Karpas-422 (cell line): ENCODE results near the gene SIAE. TPM values are rescaled to one million over a fixed set of nuclear protein-coding genes. Genes with fewer than 3 reads are reported as not detected.

Experiments used
- DNase-seq: peaks from one replicate; pipeline ENCODE4 v3.0.0-alpha.2; 2015
- H2AFZ ChIP-seq: fragments of 200-600 bp; sonication (generic); 2 replicates; pipeline ENCODE4 v1.6.1; 2014; ENCODE audit warnings: antibody characterized with exemption, low read length, mixed read lengths
- H3K27ac ChIP-seq: fragments of 200-600 bp; sonication (generic); 2 replicates; pipeline ENCODE4 v1.5.1; 2014; ENCODE audit warnings: mild to moderate bottlenecking, low read length, moderate library complexity
- H3K27me3 ChIP-seq: fragments of 200-600 bp; sonication (generic); 2 replicates; pipeline ENCODE4 v1.6.1; 2014; ENCODE audit warnings: low read length, mixed read lengths
- H3K36me3 ChIP-seq: fragments of 200-600 bp; sonication (generic); 2 replicates; pipeline ENCODE4 v1.6.1; 2014; ENCODE audit warnings: low read length, mixed read lengths; ENCODE audit not compliant: insufficient read depth
- H3K4me1 ChIP-seq: fragments of 200-600 bp; sonication (generic); 2 replicates; pipeline ENCODE4 v1.6.1; 2014; ENCODE audit warnings: mild to moderate bottlenecking, low read length, mixed read lengths
- H3K4me2 ChIP-seq: fragments of 200-600 bp; sonication (generic); 2 replicates; pipeline ENCODE4 v1.6.1; 2014; ENCODE audit warnings: low read length, low read depth, mild to moderate bottlenecking; ENCODE audit not compliant: poor library complexity, severe bottlenecking
- H3K4me3 ChIP-seq: fragments of 200-600 bp; sonication (generic); 2 replicates; pipeline ENCODE4 v1.5.1; 2014; ENCODE audit warnings: mild to moderate bottlenecking, antibody characterized with exemption, low read length, mixed read lengths
- H3K79me2 ChIP-seq: fragments of 200-600 bp; sonication (generic); 2 replicates; pipeline ENCODE4 v1.6.1; 2014; ENCODE audit warnings: mild to moderate bottlenecking, low read length, mixed read lengths
- H3K9ac ChIP-seq: fragments of 200-600 bp; sonication (generic); 2 replicates; pipeline ENCODE4 v1.6.0; 2014; ENCODE audit warnings: low read length
- H3K9me2 ChIP-seq: fragments of 200-600 bp; sonication (generic), shearing (Covaris generic); replicated peaks from 2 replicates; pipeline ENCODE4 v1.6.0; 2014; ENCODE audit warnings: mild to moderate bottlenecking, low read length, moderate library complexity; ENCODE audit not compliant: insufficient read depth
- H3K9me3 ChIP-seq: fragments of 300-700, 200-600 bp; sonication (generic); 2 replicates; pipeline ENCODE4 v1.6.1; 2014; ENCODE audit warnings: low read length, mixed read lengths
- H4K20me1 ChIP-seq: fragments of 200-600 bp; sonication (generic); 2 replicates; pipeline ENCODE4 v1.6.1; 2014; ENCODE audit warnings: mild to moderate bottlenecking, antibody characterized with exemption, low read length, low read depth; ENCODE audit not compliant: insufficient read depth
- total RNA-seq: library from RNA; depleted of rRNA; stranded (reverse); fragments of >200 nt; shearing (Covaris generic); gene quantifications from 2 replicates; pipeline ENCODE4 v1.2.3, GENCODE V29; 2014; ENCODE audit warnings: low replicate concordance

The SIAE gene
- total RNA-seq, 1 experiment from 2014 or later: 0.89 TPM

DNA sequence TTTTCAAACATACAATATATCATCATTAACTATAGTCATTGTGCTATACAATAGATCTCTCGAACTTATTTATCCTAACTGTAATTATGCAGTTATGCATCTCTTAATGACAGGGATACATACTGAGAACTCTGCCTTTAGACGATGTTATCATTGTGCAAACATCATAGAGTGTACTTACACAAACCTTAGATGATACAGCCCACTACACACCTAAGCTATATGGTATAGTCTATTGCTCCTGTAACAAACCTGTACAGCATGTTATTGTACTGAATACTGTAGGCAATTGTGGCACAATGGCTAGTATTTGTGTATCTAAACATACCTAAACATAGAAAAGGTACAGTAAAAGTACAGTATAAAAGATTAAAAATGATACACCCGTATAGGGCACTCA is 38.9 kb upstream of the SIAE start:
- Histone ChIP-seq H3K4me3 (no peak overlapping the region), H3K9me3 (no peaks in the 10 kb centered on the region), H3K36me3 (no peaks in the 10 kb centered on the region), H3K4me1 (no peaks in the 10 kb centered on the region), H3K9me2 (no peaks in the 10 kb centered on the region), H3K4me2 (no peak overlapping the region), H4K20me1 (no peaks in the 10 kb centered on the region), H3K27me3 (no peaks in the 10 kb centered on the region), H3K79me2 (no peaks in the 10 kb centered on the region), H3K27ac (no peak overlapping the region), H3K9ac (no peak overlapping the region), H2AFZ (no peak overlapping the region)
- DNase-seq: no peak

DNA sequence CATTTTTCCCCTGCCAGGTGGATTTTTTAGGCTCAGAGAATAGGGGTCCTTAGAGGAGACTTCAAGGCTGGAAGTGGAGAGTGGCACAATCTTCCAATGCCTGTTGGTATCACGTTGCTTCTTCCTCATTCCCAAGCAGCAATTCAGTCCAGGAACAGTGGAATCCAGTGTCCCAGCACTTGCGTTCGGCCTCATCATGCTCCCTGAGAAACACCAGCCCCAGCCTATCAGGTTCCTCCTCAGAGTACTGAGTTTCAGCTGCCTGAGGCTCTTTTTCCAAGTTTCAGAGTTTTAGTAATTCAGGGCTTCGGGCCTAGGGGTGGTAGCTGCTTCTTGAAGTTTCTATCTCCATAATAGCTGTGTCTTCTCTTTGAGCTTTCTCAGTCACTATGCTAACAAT is 34.3 kb upstream of the SIAE start:
- H3K9me2 ChIP-seq: no peaks in the 10 kb centered on the region
- H3K27me3 ChIP-seq: no peaks in the 10 kb centered on the region
- H3K9me3 ChIP-seq: no peaks in the 10 kb centered on the region
- H3K9ac ChIP-seq: no peak overlapping the region
- H3K4me1 ChIP-seq: no peaks in the 10 kb centered on the region
- no peak overlapping the region for H2AFZ ChIP-seq
- H3K79me2 ChIP-seq: no peaks in the 10 kb centered on the region
- DNase-seq: no peak
- no peak overlapping the region for H3K4me2 ChIP-seq
- H4K20me1 ChIP-seq: no peaks in the 10 kb centered on the region
- H3K36me3 ChIP-seq: no peaks in the 10 kb centered on the region
- no peak overlapping the region for H3K27ac ChIP-seq
- H3K4me3 ChIP-seq: no peak overlapping the region

DNA sequence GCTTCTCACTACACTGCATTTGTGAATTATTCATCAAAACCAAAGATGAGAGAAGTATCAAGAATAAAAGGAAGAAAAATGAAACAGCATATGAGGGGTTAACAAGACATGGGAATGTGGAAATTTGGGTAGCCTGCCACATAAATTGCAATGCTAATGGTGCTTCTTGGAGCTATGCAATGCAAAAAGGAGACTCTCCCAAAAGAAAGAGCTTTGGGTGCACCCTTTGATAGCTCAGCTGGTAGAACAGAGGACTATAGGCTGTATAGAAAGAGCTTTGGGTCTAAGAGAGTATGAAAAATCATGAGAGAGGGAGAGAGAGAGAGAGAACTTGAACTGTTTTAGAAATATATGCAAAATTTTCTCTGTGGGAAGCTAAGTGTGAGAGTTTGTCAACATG is 26.5 kb upstream of the SIAE start:
- Histone ChIP-seq H3K4me1 (0 out of 2 replicates have a peak, but pooled peaks cover 3% of the 10 kb centered on the region), H3K4me3 (no peak overlapping the region), H3K27me3 (no peaks in the 10 kb centered on the region), H2AFZ (no peak overlapping the region), H3K4me2 (no peak overlapping the region), H3K9me2 (no peaks in the 10 kb centered on the region), H3K79me2 (no peaks in the 10 kb centered on the region), H3K9me3 (no peaks in the 10 kb centered on the region), H3K27ac (no peak overlapping the region), H3K9ac (no peak overlapping the region), H4K20me1 (no peaks in the 10 kb centered on the region), H3K36me3 (no peaks in the 10 kb centered on the region)
- no peak for DNase-seq

DNA sequence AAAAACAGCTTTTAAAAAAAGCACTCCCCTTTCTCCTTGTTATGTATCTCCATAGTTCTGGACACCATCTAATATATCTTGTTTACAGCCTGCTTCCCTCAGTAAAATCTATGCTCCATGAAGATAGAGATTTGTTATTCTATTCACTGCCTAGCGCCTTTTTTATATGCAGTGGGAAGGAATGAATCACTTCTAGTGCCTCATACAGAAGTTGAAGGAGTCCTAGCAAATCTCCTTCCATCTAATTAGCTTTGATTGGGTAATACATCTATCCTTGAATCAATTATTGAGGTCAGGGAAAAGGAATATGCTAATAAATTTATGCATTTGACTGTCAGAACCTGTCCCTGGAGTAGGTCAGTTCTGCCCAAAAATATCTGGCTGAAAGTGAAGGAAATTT is 26.0 kb upstream of the SIAE start:
- Histone ChIP-seq H3K9ac (no peak overlapping the region), H2AFZ (no peak overlapping the region), H3K9me2 (no peaks in the 10 kb centered on the region), H3K4me2 (no peak overlapping the region), H3K4me1 (0 out of 2 replicates have a peak, but pooled peaks cover 3% of the 10 kb centered on the region), H3K79me2 (no peaks in the 10 kb centered on the region), H4K20me1 (no peaks in the 10 kb centered on the region), H3K9me3 (no peaks in the 10 kb centered on the region), H3K36me3 (no peaks in the 10 kb centered on the region), H3K4me3 (no peak overlapping the region), H3K27ac (no peak overlapping the region), H3K27me3 (no peaks in the 10 kb centered on the region)
- no peak for DNase-seq

DNA sequence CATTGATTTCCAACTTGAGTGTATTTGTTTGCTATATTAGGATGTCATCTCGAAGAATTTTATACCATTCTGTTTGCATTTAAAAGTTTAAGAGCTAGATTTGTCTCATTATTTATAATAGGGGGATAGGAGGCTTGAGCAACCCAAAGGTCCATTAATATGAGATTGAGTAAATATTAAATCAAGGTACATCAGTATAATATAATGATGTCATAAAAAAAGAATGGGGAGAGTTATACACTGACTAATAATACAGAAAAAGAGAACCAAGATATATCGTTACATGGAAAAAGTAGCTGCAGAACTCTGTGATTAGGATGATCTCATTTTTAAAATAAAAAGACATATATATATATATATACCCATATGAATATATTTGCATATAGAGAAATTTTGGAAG is 19.6 kb upstream of the SIAE start:
- Histone ChIP-seq H3K9me2 (no peaks in the 10 kb centered on the region), H3K4me2 (no peak overlapping the region), H3K4me1 (no peaks in the 10 kb centered on the region), H3K36me3 (no peaks in the 10 kb centered on the region), H3K9ac (no peak overlapping the region), H2AFZ (no peak overlapping the region), H3K79me2 (no peaks in the 10 kb centered on the region), H3K4me3 (no peak overlapping the region), H3K9me3 (no peaks in the 10 kb centered on the region), H3K27ac (no peak overlapping the region), H4K20me1 (no peaks in the 10 kb centered on the region), H3K27me3 (no peaks in the 10 kb centered on the region)
- no peak for DNase-seq

- Histone ChIP-seq H3K4me1 (no peaks in the 10 kb centered on the region), H3K79me2 (no peaks in the 10 kb centered on the region), H3K9ac (no peak overlapping the region), H3K27ac (no peak overlapping the region), H4K20me1 (no peaks in the 10 kb centered on the region), H3K4me2 (no peak overlapping the region), H3K36me3 (no peaks in the 10 kb centered on the region), H3K9me3 (peaks cover 7% of the 10 kb centered on the region; the same call in 1 of the 2 replicates), H3K27me3 (no peaks in the 10 kb centered on the region), H2AFZ (no peak overlapping the region), H3K9me2 (no peaks in the 10 kb centered on the region), H3K4me3 (no peak overlapping the region)
- DNase-seq: no peak
Measured at GRCh38 chr11:124682443-124682842, 8.9 kb upstream of the SIAE start.

DNA sequence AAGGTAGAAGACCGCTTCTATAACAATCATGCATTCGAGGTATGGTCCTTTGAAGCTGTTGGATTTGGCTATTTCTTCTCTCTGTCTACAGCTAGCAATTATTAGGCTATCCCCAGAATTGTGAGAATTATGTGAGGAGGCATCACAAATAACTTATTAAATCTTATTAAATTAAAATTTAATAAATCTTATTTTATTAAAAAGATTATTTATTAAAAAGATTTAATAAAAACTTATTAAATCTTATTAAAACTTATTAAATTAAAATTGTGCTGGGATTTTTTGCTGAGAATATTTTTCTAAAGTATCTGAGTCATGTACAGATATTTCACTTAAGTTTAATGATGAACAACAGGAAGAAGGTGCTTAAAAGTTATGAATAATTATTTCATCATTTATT is 7.9 kb upstream of the SIAE start:
- no peak overlapping the region for H3K9ac ChIP-seq
- no peak for DNase-seq
- H3K4me3 ChIP-seq: no peak overlapping the region
- peaks cover 7% of the 10 kb centered on the region; the same call in 1 of the 2 replicates for H3K9me3 ChIP-seq
- no peak overlapping the region for H3K27ac ChIP-seq
- no peaks in the 10 kb centered on the region for H3K27me3 ChIP-seq
- H3K9me2 ChIP-seq: no peaks in the 10 kb centered on the region
- H3K36me3 ChIP-seq: no peaks in the 10 kb centered on the region
- H3K4me1 ChIP-seq: no peaks in the 10 kb centered on the region
- H4K20me1 ChIP-seq: no peaks in the 10 kb centered on the region
- H3K79me2 ChIP-seq: no peaks in the 10 kb centered on the region
- H3K4me2 ChIP-seq: no peak overlapping the region
- no peak overlapping the region for H2AFZ ChIP-seq

DNA sequence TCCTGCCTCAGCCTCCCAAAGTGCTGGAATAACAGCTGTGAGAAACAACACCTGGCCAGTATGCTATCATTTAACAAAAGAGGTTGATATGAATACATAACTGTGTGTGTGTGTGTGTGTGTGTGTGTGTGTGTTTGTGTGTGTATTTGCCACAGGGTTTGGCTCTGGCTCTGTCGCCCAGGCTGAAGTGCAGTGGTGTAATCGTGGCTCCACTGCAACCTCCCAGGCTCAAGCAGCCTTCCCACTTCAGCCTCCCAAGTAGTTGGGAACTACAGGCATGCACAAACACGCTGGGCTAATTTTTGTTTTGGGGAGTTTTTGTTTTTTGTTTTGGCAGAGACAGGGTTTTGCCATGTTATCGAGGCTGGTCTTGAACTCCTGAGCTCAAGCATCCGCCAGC is 4.9 kb upstream of the SIAE start:
- Histone ChIP-seq H3K79me2 (no peaks in the 10 kb centered on the region), H2AFZ (no peak overlapping the region), H3K27me3 (no peaks in the 10 kb centered on the region), H3K4me1 (peaks cover 7% of the 10 kb centered on the region), H4K20me1 (no peaks in the 10 kb centered on the region), H3K27ac (no peak overlapping the region), H3K9me3 (peaks cover 7% of the 10 kb centered on the region; the same call in 1 of the 2 replicates), H3K4me3 (no peak overlapping the region), H3K36me3 (no peaks in the 10 kb centered on the region), H3K4me2 (no peak overlapping the region), H3K9ac (no peak overlapping the region), H3K9me2 (no peaks in the 10 kb centered on the region)
- DNase-seq: no peak

DNA sequence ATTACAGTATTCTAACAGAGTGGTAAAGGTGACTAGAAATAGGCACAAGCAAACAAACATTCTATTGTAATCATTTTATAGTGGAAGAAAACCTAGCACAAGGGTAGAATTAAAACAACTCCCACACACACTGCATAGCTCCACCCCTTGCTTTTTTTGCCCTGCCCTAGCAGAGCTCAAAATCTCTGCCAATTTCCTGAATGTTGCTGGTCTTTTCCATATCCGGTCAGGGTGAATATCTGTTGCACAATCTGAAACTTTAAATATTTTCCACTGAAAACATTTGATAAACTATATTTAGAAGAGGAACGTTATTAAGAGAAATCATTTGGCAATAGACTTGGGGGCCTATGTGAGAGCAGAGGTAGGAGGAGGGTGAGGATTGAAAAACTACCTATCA is 2.8 kb upstream of the SIAE start:
- H2AFZ ChIP-seq: no peak overlapping the region
- H3K9me3 ChIP-seq: no peaks in the 10 kb centered on the region
- H3K27ac ChIP-seq: no peak overlapping the region
- H3K4me3 ChIP-seq: no peak overlapping the region
- H3K79me2 ChIP-seq: no peaks in the 10 kb centered on the region
- H3K9me2 ChIP-seq: no peaks in the 10 kb centered on the region
- H3K9ac ChIP-seq: no peak overlapping the region
- H3K4me2 ChIP-seq: no peak overlapping the region
- H4K20me1 ChIP-seq: no peaks in the 10 kb centered on the region
- no peaks in the 10 kb centered on the region for H3K27me3 ChIP-seq
- H3K36me3 ChIP-seq: no peaks in the 10 kb centered on the region
- DNase-seq: no peak
- H3K4me1 ChIP-seq: peaks cover 11% of the 10 kb centered on the region
